Measurements from ENCODE around the gene TTLL3. TPM values are rescaled to one million over a fixed set of nuclear protein-coding genes. Genes with fewer than 3 reads are reported as not detected.
A peak's percentile ranks its signal among the peaks of the same experiment; 100 is the strongest.
"Not testable (repeated sequence)": the region's sequence is repeated elsewhere in the genome, so short reads cannot be mapped to it uniquely, and the experiment has no call there.

TTLL3 gene
- 33.8 TPM for polyA plus RNA-seq (2012; ENCODE audit: missing spikeins)

- DNase-seq (ENCODE audit: insufficient read length) (peak; percentile 57), FAIRE-seq (peak; percentile 70)
- TF ChIP-seq POLR2A (IDR thresholded peaks at IDR 0.05; ENCODE audit: low read depth, low read length) (peak; percentile 80), TAF1 (IDR thresholded peaks at IDR 0.05; ENCODE audit: borderline replicate concordance, low read depth, low read length) (no peak)
Measured at GRCh38 chr3:9809615-9810432, at the start of gene TTLL3. Gene TTLL3, plus strand, starts transcription at chr3:9810262. Its CDS starts 400 bp downstream, at chr3:9810662.

GRCh38 chr3:9760779-9761505, 49.1 kb upstream of the TTLL3 start:
- no peak for FAIRE-seq
- no peak for DNase-seq (ENCODE audit: insufficient read length)
- TF ChIP-seq POLR2A (IDR thresholded peaks at IDR 0.05; ENCODE audit: low read depth, low read length), result no peak
- no peak for TF ChIP-seq TAF1 (IDR thresholded peaks at IDR 0.05; ENCODE audit: borderline replicate concordance, low read depth, low read length)
- TF ChIP-seq POLR2AphosphoS5 (IDR thresholded peaks at IDR 0.05; ENCODE audit: low read depth, low read length), result no peak

- DNase-seq (ENCODE audit: insufficient read length) (no peak), FAIRE-seq (no peak)
- no peak for TF ChIP-seq POLR2A (IDR thresholded peaks at IDR 0.05; ENCODE audit: low read depth, low read length)
Measured at GRCh38 chr3:9761919-9762318, 48.1 kb upstream of the TTLL3 start.

GRCh38 chr3:9762871-9763270, 47.2 kb upstream of the TTLL3 start:
- FAIRE-seq, result no peak
- TF ChIP-seq POLR2AphosphoS5 (IDR thresholded peaks at IDR 0.05; ENCODE audit: low read depth, low read length) (no peak), TAF1 (IDR thresholded peaks at IDR 0.05; ENCODE audit: borderline replicate concordance, low read depth, low read length) (no peak), POLR2A (IDR thresholded peaks at IDR 0.05; ENCODE audit: low read depth, low read length) (no peak)
- no peak for DNase-seq (ENCODE audit: insufficient read length)

GRCh38 chr3:9765865-9766264, 44.2 kb upstream of the TTLL3 start:
- TF ChIP-seq POLR2AphosphoS5 (IDR thresholded peaks at IDR 0.05; ENCODE audit: low read depth, low read length), result no peak
- TF ChIP-seq POLR2A (IDR thresholded peaks at IDR 0.05; ENCODE audit: low read depth, low read length), result no peak
- no peak for TF ChIP-seq TAF1 (IDR thresholded peaks at IDR 0.05; ENCODE audit: borderline replicate concordance, low read depth, low read length)
- no peak for DNase-seq (ENCODE audit: insufficient read length)
- no peak for FAIRE-seq

GRCh38 chr3:9767418-9767817, 42.6 kb upstream of the TTLL3 start:
- DNase-seq (ENCODE audit: insufficient read length), result no peak
- no peak for FAIRE-seq
- TF ChIP-seq POLR2A (IDR thresholded peaks at IDR 0.05; ENCODE audit: low read depth, low read length), result no peak
- no peak for TF ChIP-seq TAF1 (IDR thresholded peaks at IDR 0.05; ENCODE audit: borderline replicate concordance, low read depth, low read length)
- no peak for TF ChIP-seq POLR2AphosphoS5 (IDR thresholded peaks at IDR 0.05; ENCODE audit: low read depth, low read length)

GRCh38 chr3:9768141-9768775, 41.8 kb upstream of the TTLL3 start:
- no peak for TF ChIP-seq TAF1 (IDR thresholded peaks at IDR 0.05; ENCODE audit: borderline replicate concordance, low read depth, low read length)
- TF ChIP-seq POLR2AphosphoS5 (IDR thresholded peaks at IDR 0.05; ENCODE audit: low read depth, low read length), result no peak
- no peak for TF ChIP-seq POLR2A (IDR thresholded peaks at IDR 0.05; ENCODE audit: low read depth, low read length)
- FAIRE-seq, result no peak
- DNase-seq (ENCODE audit: insufficient read length), result no peak

GRCh38 chr3:9769012-9769411, 41.0 kb upstream of the TTLL3 start:
- TF ChIP-seq TAF1 (IDR thresholded peaks at IDR 0.05; ENCODE audit: borderline replicate concordance, low read depth, low read length) (no peak), POLR2A (IDR thresholded peaks at IDR 0.05; ENCODE audit: low read depth, low read length) (no peak)
- DNase-seq (ENCODE audit: insufficient read length) (no peak), FAIRE-seq (no peak)

GRCh38 chr3:9769426-9770275, 40.4 kb upstream of the TTLL3 start, which contains the start of gene CAMK1:
Gene CAMK1, minus strand, starts transcription at chr3:9769947. Its CDS starts 2,198 bp downstream, at chr3:9767749.
- DNase-seq (ENCODE audit: insufficient read length) (peak; percentile 72), FAIRE-seq (no peak)
- TF ChIP-seq POLR2A (IDR thresholded peaks at IDR 0.05; ENCODE audit: low read depth, low read length) (no peak), POLR2AphosphoS5 (IDR thresholded peaks at IDR 0.05; ENCODE audit: low read depth, low read length) (no peak), TAF1 (IDR thresholded peaks at IDR 0.05; ENCODE audit: borderline replicate concordance, low read depth, low read length) (no peak)

- FAIRE-seq, result no peak
- TF ChIP-seq POLR2A (IDR thresholded peaks at IDR 0.05; ENCODE audit: low read depth, low read length), result no peak
- TF ChIP-seq TAF1 (IDR thresholded peaks at IDR 0.05; ENCODE audit: borderline replicate concordance, low read depth, low read length), result no peak
- TF ChIP-seq POLR2AphosphoS5 (IDR thresholded peaks at IDR 0.05; ENCODE audit: low read depth, low read length), result no peak
- no peak for DNase-seq (ENCODE audit: insufficient read length)
Measured at GRCh38 chr3:9770276-9770812, 39.7 kb upstream of the TTLL3 start.

- DNase-seq (ENCODE audit: insufficient read length); FAIRE-seq: not testable (repeated sequence)
Measured at GRCh38 chr3:9771007-9771406, 39.1 kb upstream of the TTLL3 start.

Measured in GM12892 (cell line).